ENCODE results near the gene GBP7.

GRCh38 chr1:89213347-89213746 lies 37.5 kb upstream of the GBP7 start:
- no peak for TF ChIP-seq CTCF (IDR thresholded peaks at IDR 0.05)
- no peak for TF ChIP-seq POLR2A (IDR thresholded peaks at IDR 0.05)

Data from lower leg skin (tissue), 3 donors.